Gastroesophageal sphincter (tissue), 4 donors: ENCODE data around the gene OPN5. TPM values are rescaled to one million over a fixed set of nuclear protein-coding genes. Genes with fewer than 3 reads are reported as not detected.
"Not testable (repeated sequence)": the region's sequence is repeated elsewhere in the genome, so short reads cannot be mapped to it uniquely, and the experiment has no call there.

Source experiments
- ATAC-seq: fragments of 150-250 bp; one replicate; pipeline ENCODE4 v1.9.1; 2016; ENCODE audit warnings: mild to moderate bottlenecking, moderate library complexity
- H3K27ac ChIP-seq, 4 donors: fragments of 200-600 bp; sonication (generic) in 3 of 4; 1 replicate in 3 of 4; 2 replicates in 1 of 4; pipeline ENCODE4 v1.5.1; 2016 to 2019
- H3K27me3 ChIP-seq: fragments of 200-600 bp; sonication (generic); one replicate; pipeline ENCODE4 v1.5.1; 2019
- H3K36me3 ChIP-seq, 2 donors: fragments of 200-600 bp; sonication (generic); one replicate each; pipeline ENCODE4 v1.5.1; 2019; ENCODE audit warnings: control low read depth in 1 of 2
- H3K4me1 ChIP-seq, 3 donors: fragments of 200-600 bp; sonication (generic); 1 replicate in 2 of 3; 2 replicates in 1 of 3; pipeline ENCODE4 v1.5.1; 2016 to 2019; ENCODE audit warnings: control low read depth in 2 of 3
- H3K4me3 ChIP-seq, 2 donors: fragments of 200-600 bp; sonication (generic); one replicate each; pipeline ENCODE4 v1.5.1; 2019; ENCODE audit warnings: mild to moderate bottlenecking in 1 of 2, moderate library complexity in 1 of 2
- H3K9me3 ChIP-seq, 3 donors: fragments of 200-600 bp; sonication (generic); one replicate each; pipeline ENCODE4 v1.5.1; 2017 to 2019; ENCODE audit warnings: control low read depth in 2 of 3
- CTCF ChIP-seq, 4 experiments: fragments of 200-600 bp in 2 of 4; fragments of 450-650 bp in 2 of 4; sonication (generic) in 1 of 4; IDR thresholded peaks; one replicate each; pipeline ENCODE4 v1.5.1; 2017 to 2019; ENCODE audit warnings: antibody characterized with exemption in 4 of 4, mild to moderate bottlenecking in 2 of 4, moderate library complexity in 2 of 4
- EP300 ChIP-seq: sonication (generic); formaldehyde crosslinking; IDR thresholded peaks from one replicate; pipeline ENCODE4 v1.6.1; 2017; ENCODE audit warnings: antibody characterized with exemption, mild to moderate bottlenecking
- POLR2A ChIP-seq, 2 donors: fragments of 450-650 bp; IDR thresholded peaks; one replicate each; pipeline ENCODE4 v1.6.1; 2017; ENCODE audit warnings: antibody characterized with exemption in 2 of 2, mild to moderate bottlenecking in 2 of 2, moderate library complexity in 1 of 2
- POLR2AphosphoS5 ChIP-seq: sonication (generic); formaldehyde crosslinking; IDR thresholded peaks from one replicate; pipeline ENCODE4 v1.6.1; 2017; ENCODE audit warnings: antibody characterized with exemption
- WGBS, 2 donors: methylation state at CpG; one replicate each; pipeline ENCODE4 v1.1.5; 2018; ENCODE audit warnings: low coverage in 1 of 2; 5-methylcytosine and 5-hydroxymethylcytosine counted together
- total RNA-seq, 4 donors: library from RNA; depleted of rRNA; stranded (reverse); fragments of >200 nt; gene quantifications; one replicate each; pipeline ENCODE4 v1.1.0, GENCODE V29; 2016

OPN5 gene
- total RNA-seq, 4 donors from 2014 or later = 0.08 TPM; not detected in 3

GRCh38 chr6:47740714-47741113 lies 41.1 kb upstream of the OPN5 start:
- WGBS, 2 donors = 79 to 100% methylated on average over 1 of the region's 1 CpG
- Histone ChIP-seq H3K27me3 (no peaks in the 10 kb centered on the region), H3K4me3 (no peak overlapping the region), H3K36me3 (no peaks in the 10 kb centered on the region), H3K27ac (no peak overlapping the region), H3K9me3 (no peaks in the 10 kb centered on the region), H3K4me1 (peaks cover 0 to 3% (median 0%) of the 10 kb centered on the region in 3 donors)
- ATAC-seq = no peak
- TF ChIP-seq POLR2A (IDR thresholded peaks at IDR 0.05) = no peak
- no peak for TF ChIP-seq EP300
- no peak for TF ChIP-seq POLR2AphosphoS5

GRCh38 chr6:47741807-47742206 lies 40.0 kb upstream of the OPN5 start:
- no peaks in the 10 kb centered on the region for H3K27me3 ChIP-seq
- no peaks in the 10 kb centered on the region for H3K9me3 ChIP-seq
- TF ChIP-seq POLR2AphosphoS5 (no peak), POLR2A (IDR thresholded peaks at IDR 0.05) (no peak), CTCF (IDR thresholded peaks at IDR 0.05) (no peak), EP300 (no peak)
- no peaks in the 10 kb centered on the region for H3K36me3 ChIP-seq
- no peak overlapping the region for H3K27ac ChIP-seq
- no peak overlapping the region for H3K4me3 ChIP-seq
- ATAC-seq = no peak
- peaks cover 0 to 3% (median 0%) of the 10 kb centered on the region in 3 donors for H3K4me1 ChIP-seq
- 15 to 34% methylated on average over 2 of the region's 2 CpGs for WGBS, 2 donors

GRCh38 chr6:47743744-47744143 lies 38.1 kb upstream of the OPN5 start:
- H3K27me3 ChIP-seq = no peaks in the 10 kb centered on the region
- no peak overlapping the region for H3K27ac ChIP-seq
- no peaks in the 10 kb centered on the region for H3K36me3 ChIP-seq
- no peak for ATAC-seq
- TF ChIP-seq POLR2A (IDR thresholded peaks at IDR 0.05) = no peak
- TF ChIP-seq CTCF (IDR thresholded peaks at IDR 0.05) = no peak
- no peak for TF ChIP-seq POLR2AphosphoS5
- TF ChIP-seq EP300 = no peak
- no peaks in the 10 kb centered on the region for H3K9me3 ChIP-seq
- H3K4me3 ChIP-seq = no peak overlapping the region
- H3K4me1 ChIP-seq = peaks cover 0 to 3% (median 0%) of the 10 kb centered on the region in 3 donors

- H3K27me3 ChIP-seq, ATAC-seq, H3K27ac ChIP-seq, H3K4me1 ChIP-seq, H3K4me3 ChIP-seq, H3K9me3 ChIP-seq, H3K36me3 ChIP-seq: not testable (repeated sequence)
- 100% methylated on average over 3 of the region's 3 CpGs for WGBS, 2 donors
Measured at GRCh38 chr6:47745269-47745668, 36.6 kb upstream of the OPN5 start.

- Histone ChIP-seq H3K9me3 (no peaks in the 10 kb centered on the region), H3K27me3 (no peaks in the 10 kb centered on the region), H3K36me3 (no peaks in the 10 kb centered on the region), H3K27ac (no peak overlapping the region), H3K4me3 (no peak overlapping the region), H3K4me1 (no peaks in the 10 kb centered on the region)
- 31 to 52% methylated on average over 1 of the region's 1 CpG for WGBS, 2 donors
- no peak for ATAC-seq
- no peak for TF ChIP-seq POLR2AphosphoS5
- no peak for TF ChIP-seq POLR2A (IDR thresholded peaks at IDR 0.05)
- no peak for TF ChIP-seq EP300
- no peak for TF ChIP-seq CTCF (IDR thresholded peaks at IDR 0.05)
Measured at GRCh38 chr6:47749757-47750156, 32.1 kb upstream of the OPN5 start.

- H3K4me1 ChIP-seq = no peaks in the 10 kb centered on the region
- no peaks in the 10 kb centered on the region for H3K36me3 ChIP-seq
- H3K27me3 ChIP-seq = no peaks in the 10 kb centered on the region
- no peak overlapping the region for H3K4me3 ChIP-seq
- H3K27ac ChIP-seq = no peak overlapping the region
- no peak for ATAC-seq
- no peak for TF ChIP-seq CTCF (IDR thresholded peaks at IDR 0.05)
- TF ChIP-seq POLR2A (IDR thresholded peaks at IDR 0.05) = no peak
- no peak for TF ChIP-seq POLR2AphosphoS5
- TF ChIP-seq EP300 = no peak
- H3K9me3 ChIP-seq = no peaks in the 10 kb centered on the region
- WGBS, 2 donors = 25 to 71% methylated on average over 1 of the region's 1 CpG
Measured at GRCh38 chr6:47752801-47753200, 29.0 kb upstream of the OPN5 start.
